Measurements from ENCODE around the gene FCRL4. TPM values are rescaled to one million over a fixed set of nuclear protein-coding genes. Genes with fewer than 3 reads are reported as not detected.

FCRL4 gene
- total RNA-seq: not detected
- long read RNA-seq: 0 reads

DNA sequence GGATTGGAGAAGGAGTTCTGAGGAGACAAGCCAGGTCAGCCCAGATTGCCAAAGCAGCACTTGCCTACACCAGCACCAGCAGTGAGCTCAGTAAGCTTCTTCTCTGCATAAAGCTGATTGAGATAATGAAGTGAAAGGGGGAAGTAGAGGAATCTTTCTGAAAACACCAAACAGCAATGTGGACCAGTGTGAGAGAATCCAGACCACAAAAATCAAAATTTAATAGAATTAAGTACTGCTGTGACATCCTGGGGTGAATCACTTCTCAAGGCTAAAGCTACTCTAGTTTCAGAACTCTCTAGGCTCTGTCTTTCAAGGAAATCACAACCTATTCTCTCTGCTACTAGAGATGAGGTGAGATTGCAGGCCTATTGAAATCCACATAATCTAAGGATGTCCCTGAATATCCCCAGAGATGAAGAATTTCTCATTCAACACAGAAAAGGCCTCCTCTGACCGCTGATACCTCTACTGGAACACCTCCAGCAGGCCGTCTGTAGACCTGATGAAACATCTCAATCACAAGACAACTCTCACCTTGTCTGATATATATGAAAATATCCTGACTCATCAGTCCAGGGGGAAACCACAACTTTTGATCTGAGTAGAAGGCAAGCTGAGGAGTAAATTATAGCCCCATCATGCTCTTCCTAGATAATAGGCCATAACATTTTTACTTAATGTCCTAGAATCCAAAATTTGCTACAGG is at the start of gene FCRL4:
FCRL4 (minus strand) TSS at position 127 of the 709 bp plus-strand sequence. CDS start 141 bp downstream, outside the sequence.
- Histone ChIP-seq H3K4me1 (no peaks in the 10 kb centered on the region), H3K9me3 (no peaks in the 10 kb centered on the region), H3K4me3 (no peak within 1 kb of the TSS), H3K36me3 (no peaks in the 10 kb centered on the region), H3K27me3 (no peaks in the 10 kb centered on the region), H3K27ac (no peak within 1 kb of the TSS)
- intact Hi-C loops (cut with DNase I): no loop called here
- 52% methylated on average over 2 of the region's 2 CpGs for WGBS (ENCODE audit: insufficient coverage, low coverage, low lambda C conversion rate, missing lambda C conversion rate)
- TF ChIP-seq POLR2A (IDR thresholded peaks at IDR 0.05): no peak
- TF ChIP-seq, protein P1, sequence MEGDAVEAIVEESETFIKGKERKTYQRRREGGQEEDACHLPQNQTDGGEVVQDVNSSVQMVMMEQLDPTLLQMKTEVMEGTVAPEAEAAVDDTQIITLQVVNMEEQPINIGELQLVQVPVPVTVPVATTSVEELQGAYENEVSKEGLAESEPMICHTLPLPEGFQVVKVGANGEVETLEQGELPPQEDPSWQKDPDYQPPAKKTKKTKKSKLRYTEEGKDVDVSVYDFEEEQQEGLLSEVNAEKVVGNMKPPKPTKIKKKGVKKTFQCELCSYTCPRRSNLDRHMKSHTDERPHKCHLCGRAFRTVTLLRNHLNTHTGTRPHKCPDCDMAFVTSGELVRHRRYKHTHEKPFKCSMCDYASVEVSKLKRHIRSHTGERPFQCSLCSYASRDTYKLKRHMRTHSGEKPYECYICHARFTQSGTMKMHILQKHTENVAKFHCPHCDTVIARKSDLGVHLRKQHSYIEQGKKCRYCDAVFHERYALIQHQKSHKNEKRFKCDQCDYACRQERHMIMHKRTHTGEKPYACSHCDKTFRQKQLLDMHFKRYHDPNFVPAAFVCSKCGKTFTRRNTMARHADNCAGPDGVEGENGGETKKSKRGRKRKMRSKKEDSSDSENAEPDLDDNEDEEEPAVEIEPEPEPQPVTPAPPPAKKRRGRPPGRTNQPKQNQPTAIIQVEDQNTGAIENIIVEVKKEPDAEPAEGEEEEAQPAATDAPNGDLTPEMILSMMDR (IDR thresholded peaks at IDR 0.05): no peak
- DNase-seq (no peak), ATAC-seq (no peak)

DNA sequence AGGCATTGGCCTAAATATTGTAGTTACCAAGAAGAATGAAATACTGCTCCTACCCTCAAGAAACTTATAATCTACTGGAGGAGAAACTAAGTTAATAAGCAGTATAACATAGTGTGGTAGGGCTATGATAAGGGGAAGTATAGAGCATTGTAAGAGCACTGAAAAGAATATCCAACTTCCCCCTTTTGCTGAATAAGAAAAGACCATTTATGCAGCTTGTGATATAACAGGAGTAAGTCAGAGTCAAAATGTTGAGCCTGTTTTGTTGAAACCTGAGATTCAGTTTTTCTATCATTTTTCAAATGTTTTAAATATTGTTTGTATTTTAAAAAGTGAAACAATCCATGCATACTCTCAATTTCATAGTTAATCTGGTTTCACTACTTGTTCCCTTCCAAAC is 48.3 kb upstream of the FCRL4 start:
- Histone ChIP-seq H3K27ac (no peak overlapping the region), H3K36me3 (no peaks in the 10 kb centered on the region), H3K4me1 (no peaks in the 10 kb centered on the region), H3K9me3 (no peaks in the 10 kb centered on the region), H3K4me3 (no peak overlapping the region), H3K27me3 (no peaks in the 10 kb centered on the region)
- TF ChIP-seq, protein P1 (IDR thresholded peaks at IDR 0.05): no peak
- no peak for TF ChIP-seq POLR2A (IDR thresholded peaks at IDR 0.05)
- DNase-seq: no peak
- ATAC-seq: no peak
- intact Hi-C loops (cut with DNase I): no loop called here

DNA sequence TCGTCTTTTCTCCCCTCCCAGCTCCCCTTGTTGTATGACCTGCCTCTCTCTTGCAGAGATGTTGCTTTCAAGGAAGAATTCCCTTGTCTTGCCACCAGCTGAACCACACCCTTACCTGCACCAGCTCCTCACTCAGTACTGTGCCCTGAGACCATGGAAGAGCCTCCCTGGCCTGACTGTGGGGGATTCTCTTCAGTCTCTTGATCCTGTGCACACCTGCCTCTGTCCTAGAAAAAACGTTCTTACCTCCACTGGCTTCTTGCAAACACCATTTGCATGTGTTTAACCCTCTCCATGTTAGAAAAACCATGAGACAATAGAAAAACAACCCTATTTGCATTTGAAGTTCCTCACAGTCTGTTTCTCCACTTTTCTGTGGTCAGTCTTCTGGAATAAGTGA is 43.3 kb upstream of the FCRL4 start:
- Histone ChIP-seq H3K9me3 (no peaks in the 10 kb centered on the region), H3K27ac (no peak overlapping the region), H3K27me3 (no peaks in the 10 kb centered on the region), H3K4me3 (no peak overlapping the region), H3K36me3 (no peaks in the 10 kb centered on the region), H3K4me1 (no peaks in the 10 kb centered on the region)
- DNase-seq (no peak), ATAC-seq (no peak)
- intact Hi-C loops (cut with DNase I): no loop called here
- TF ChIP-seq POLR2A (IDR thresholded peaks at IDR 0.05): no peak
- TF ChIP-seq, protein P1 (IDR thresholded peaks at IDR 0.05): no peak
- 11% methylated on average over 2 of the region's 2 CpGs for WGBS (ENCODE audit: insufficient coverage, low coverage, low lambda C conversion rate, missing lambda C conversion rate)

DNA sequence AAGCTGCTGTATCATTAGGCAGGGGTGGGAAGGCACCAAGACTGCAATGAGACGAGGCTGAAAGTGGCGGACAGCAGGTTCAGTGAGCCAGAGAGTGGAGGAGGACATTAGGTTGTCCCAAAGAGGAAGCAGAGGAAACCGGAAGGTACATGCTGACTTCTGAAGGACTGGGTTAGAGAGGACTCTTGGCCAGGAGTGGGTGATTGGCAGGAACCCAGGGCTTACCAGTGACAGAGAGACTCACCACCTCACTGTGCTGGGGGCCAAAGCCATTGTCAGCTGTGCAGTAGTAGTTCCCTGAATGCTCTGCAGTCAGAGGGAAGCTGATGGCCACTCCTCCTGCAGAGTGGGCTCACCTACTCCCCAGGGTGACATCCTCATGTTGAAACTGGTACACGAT is 41.9 kb upstream of the FCRL4 start:
- intact Hi-C loops (cut with DNase I): no loop called here
- ATAC-seq (no peak), DNase-seq (no peak)
- Histone ChIP-seq H3K27ac (no peak overlapping the region), H3K4me1 (no peaks in the 10 kb centered on the region), H3K9me3 (no peaks in the 10 kb centered on the region), H3K27me3 (no peaks in the 10 kb centered on the region), H3K4me3 (no peak overlapping the region), H3K36me3 (no peaks in the 10 kb centered on the region)
- WGBS (ENCODE audit: insufficient coverage, low coverage, low lambda C conversion rate, missing lambda C conversion rate): 41% methylated on average over 3 of the region's 4 CpGs
- TF ChIP-seq, protein P1 (IDR thresholded peaks at IDR 0.05): no peak
- TF ChIP-seq POLR2A (IDR thresholded peaks at IDR 0.05): no peak

Data from right lobe of liver (tissue), 6 donors.